GM13977 (cell line): ENCODE measurements around the gene SLC25A27.

Experiments
- DNase-seq: peaks from one replicate; pipeline ENCODE4 v3.0.0; 2012; ENCODE audit warnings: low spot score
- CTCF ChIP-seq: IDR thresholded peaks from 2 replicates; pipeline ENCODE4 v1.5.1; 2012; ENCODE audit warnings: mild to moderate bottlenecking, control low read depth; ENCODE audit not compliant: insufficient read depth; ENCODE audit errors: extremely low read depth, missing control alignments
- in situ Hi-C: fragments of 300-500 bp; cut with MboI; formaldehyde crosslinking; loops from one replicate; pipeline ENCODE4 v1.12.0; 2022; ENCODE audit warnings: low sequenced_read_pairs, low pct_unique_long_range_greater_than_20kb, mixed read lengths, inconsistent platforms; ENCODE audit not compliant: unreplicated experiment

Gene SLC25A27

DNA sequence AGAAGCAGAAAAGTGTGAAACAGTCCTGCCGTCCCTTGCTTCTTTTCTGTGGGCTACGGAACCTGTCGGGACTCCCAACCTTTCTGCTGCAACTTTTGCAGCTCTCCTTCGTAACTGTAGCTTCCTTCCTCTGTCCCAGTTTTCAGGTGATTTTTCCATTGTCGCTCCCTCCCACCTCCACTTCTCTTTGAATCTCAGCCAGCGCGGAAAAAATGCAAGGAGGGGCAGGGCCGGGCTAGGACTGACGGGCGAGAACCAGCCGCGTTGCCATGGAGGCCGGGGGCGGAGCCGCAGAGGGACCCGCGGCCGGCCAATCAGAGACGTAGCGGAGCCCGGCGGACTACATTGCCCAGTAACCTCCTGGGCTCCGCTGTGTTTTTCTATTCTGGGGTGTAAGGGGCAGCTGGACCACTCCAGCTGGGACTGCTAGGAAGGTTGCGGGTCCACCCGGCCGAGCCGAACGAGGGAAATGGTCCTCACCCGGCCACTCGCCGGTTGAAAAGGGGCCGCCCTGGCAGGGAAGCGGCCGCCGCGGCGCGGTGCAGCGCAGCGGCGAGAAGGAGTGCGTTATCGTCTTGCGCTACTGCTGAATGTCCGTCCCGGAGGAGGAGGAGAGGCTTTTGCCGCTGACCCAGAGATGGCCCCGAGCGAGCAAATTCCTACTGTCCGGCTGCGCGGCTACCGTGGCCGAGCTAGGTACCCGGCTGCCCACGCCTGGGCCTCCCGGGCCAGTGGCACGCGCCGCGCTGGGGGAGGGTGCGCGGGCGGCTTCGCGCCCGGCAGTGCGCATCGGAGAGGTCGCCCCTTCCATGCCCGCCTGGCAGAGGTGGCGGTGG lies at the start of gene SLC25A27, which contains the start of gene CYP39A1:
Gene SLC25A27, plus strand, starts transcription at position 373 of the 836 bp plus-strand sequence. Its CDS starts 218 bp downstream, at position 591.
Gene CYP39A1, minus strand, starts transcription at position 216 of the 836 bp plus-strand sequence. CDS start 236 bp downstream, outside the sequence.
- peak; percentile 89 for DNase-seq
- TF ChIP-seq CTCF: no peak
- in situ Hi-C loops: no loop called here

DNA sequence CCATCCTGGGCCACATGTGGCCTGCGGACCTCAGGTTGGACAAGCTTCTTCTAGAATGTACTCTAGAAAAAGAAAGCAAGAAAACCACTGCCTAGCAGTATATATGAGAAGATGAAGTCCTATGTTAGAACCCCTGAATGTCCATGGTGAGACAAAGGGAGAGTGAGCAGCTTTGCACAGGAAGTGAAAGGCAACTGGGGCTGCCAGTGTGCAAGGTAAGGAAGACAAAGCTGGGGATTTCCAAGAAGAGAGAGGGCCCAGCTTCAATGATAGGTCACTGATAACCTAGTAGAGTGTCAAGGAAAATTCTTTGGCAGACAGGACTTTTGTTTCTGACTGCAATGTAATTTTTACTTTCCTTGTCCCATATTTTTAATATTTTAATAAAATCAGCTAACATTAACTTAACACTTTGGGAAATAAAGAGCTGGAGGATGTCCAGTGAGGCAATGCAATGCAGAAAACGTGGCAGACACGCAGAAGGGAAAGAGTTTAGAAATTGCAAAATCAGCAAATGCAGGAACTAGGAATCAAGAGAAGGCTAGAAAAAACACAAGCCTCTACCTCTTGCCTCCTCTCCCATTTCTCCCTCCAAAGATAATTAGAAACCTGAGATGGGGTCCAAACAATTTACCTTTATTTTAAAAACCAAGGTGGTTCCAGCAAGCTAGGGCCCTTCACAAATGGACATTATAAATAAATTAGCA lies 47.5 kb upstream of the SLC25A27 start:
- in situ Hi-C loops: no loop called here

DNA sequence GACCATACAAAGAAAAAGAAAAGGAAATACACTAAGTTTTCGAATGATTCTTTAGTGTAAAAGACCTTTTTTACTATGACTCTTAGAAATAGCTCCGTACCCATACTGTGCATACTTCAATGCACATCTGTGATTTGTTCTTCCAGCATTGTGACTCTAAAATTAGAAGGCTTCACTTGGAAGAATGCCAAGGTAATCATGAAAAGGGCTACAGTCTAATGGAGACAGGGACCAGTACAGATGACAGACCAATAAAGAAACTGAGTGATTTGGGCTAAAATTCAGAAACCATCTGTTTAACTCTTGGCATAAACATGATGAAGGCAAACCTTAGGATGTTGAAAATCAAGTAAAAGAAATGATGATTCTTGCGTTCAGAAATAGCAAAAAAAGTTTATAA lies 46.4 kb upstream of the SLC25A27 start:
- no peak for TF ChIP-seq CTCF
- in situ Hi-C loops: no loop called here
- no peak for DNase-seq

More for the DNA sequence above, 47.5 kb upstream of the SLC25A27 start:
- DNase-seq: peak; percentile 8
- TF ChIP-seq CTCF: no peak

GRCh38 chr6:46610862-46611553 lies 41.8 kb upstream of the SLC25A27 start:
- in situ Hi-C loops: no loop called here
- TF ChIP-seq CTCF: no peak
- no peak for DNase-seq

DNA sequence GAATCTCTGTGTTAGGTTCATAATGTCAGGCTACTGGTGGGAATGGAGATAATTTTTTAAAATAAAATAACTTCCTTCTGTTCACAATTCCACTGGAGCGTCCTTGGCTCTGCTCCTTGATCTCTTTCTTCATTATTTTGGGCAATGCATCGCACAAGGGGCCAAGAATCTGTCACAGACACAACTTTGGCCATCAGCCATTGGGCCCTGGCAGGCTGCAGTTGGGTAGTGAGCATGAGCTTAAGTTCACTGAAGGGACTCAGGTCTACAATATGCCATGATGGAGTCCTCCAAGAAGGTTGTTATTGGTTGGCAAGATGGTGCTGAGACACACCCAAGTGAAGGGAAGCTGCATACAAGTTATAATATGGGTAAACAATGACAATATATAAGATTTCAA lies 40.1 kb upstream of the SLC25A27 start:
- in situ Hi-C loops: no loop called here
- DNase-seq: no peak
- TF ChIP-seq CTCF: no peak

DNA sequence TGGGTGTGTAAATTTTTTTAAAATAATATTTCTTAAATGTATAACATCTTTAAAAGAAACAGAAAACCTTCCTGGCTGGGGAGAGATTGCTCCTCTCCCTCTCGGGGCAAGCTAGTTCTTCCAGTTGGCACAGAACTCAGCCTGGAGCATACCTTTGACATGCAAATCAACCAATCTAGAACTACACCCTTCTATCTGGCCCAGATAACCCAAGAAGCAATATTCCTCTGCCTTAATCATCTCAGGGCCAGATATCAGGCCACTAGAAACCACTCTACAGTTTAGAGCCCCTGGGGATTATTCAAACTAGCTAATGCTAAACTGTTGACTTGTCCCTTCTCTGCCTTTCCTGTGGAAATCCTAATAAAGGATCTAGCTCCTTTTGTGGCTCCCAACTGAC lies 34.0 kb upstream of the SLC25A27 start:
- no peak for TF ChIP-seq CTCF
- in situ Hi-C loops: no loop called here
- DNase-seq: no peak
